ENCODE data around the gene MLIP. TPM values are rescaled to one million over a fixed set of nuclear protein-coding genes. Genes with fewer than 3 reads are reported as not detected.

Gene MLIP
- total and polyA plus RNA-seq, 4 donors = 2.0 to 6.0 (median 3.2) TPM

DNA sequence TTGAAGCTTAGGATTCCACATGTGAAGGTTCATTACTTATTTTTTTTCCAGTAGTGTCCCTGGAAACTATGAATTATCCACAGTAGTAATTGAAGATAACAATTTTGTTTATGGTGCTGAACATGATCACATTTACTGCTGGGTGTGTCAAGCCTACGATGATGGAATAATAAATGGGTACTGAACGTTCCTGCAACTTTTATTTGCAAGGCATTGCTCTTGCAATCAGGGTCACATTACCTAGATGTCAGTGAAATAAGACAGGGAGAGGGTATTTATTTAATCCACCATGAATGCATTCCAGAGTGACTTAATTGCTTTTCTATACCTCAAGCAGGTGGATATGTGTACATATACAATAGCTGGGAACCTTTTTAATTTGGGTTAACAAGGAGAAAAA lies 27.0 kb upstream of the MLIP start (continued):
- TF ChIP-seq, protein P1, sequence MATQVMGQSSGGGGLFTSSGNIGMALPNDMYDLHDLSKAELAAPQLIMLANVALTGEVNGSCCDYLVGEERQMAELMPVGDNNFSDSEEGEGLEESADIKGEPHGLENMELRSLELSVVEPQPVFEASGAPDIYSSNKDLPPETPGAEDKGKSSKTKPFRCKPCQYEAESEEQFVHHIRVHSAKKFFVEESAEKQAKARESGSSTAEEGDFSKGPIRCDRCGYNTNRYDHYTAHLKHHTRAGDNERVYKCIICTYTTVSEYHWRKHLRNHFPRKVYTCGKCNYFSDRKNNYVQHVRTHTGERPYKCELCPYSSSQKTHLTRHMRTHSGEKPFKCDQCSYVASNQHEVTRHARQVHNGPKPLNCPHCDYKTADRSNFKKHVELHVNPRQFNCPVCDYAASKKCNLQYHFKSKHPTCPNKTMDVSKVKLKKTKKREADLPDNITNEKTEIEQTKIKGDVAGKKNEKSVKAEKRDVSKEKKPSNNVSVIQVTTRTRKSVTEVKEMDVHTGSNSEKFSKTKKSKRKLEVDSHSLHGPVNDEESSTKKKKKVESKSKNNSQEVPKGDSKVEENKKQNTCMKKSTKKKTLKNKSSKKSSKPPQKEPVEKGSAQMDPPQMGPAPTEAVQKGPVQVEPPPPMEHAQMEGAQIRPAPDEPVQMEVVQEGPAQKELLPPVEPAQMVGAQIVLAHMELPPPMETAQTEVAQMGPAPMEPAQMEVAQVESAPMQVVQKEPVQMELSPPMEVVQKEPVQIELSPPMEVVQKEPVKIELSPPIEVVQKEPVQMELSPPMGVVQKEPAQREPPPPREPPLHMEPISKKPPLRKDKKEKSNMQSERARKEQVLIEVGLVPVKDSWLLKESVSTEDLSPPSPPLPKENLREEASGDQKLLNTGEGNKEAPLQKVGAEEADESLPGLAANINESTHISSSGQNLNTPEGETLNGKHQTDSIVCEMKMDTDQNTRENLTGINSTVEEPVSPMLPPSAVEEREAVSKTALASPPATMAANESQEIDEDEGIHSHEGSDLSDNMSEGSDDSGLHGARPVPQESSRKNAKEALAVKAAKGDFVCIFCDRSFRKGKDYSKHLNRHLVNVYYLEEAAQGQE (IDR thresholded peaks at IDR 0.05) = no peak
- no peak for TF ChIP-seq RXRA (IDR thresholded peaks at IDR 0.05)
- TF ChIP-seq FOXA2 (IDR thresholded peaks at IDR 0.05) = no peak
- no peak for TF ChIP-seq HNF4G (IDR thresholded peaks at IDR 0.05)
- no peak for TF ChIP-seq NR2F2 (IDR thresholded peaks at IDR 0.05)
- TF ChIP-seq, protein P2, sequence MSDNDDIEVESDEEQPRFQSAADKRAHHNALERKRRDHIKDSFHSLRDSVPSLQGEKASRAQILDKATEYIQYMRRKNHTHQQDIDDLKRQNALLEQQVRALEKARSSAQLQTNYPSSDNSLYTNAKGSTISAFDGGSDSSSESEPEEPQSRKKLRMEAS (IDR thresholded peaks at IDR 0.05) = no peak

DNA sequence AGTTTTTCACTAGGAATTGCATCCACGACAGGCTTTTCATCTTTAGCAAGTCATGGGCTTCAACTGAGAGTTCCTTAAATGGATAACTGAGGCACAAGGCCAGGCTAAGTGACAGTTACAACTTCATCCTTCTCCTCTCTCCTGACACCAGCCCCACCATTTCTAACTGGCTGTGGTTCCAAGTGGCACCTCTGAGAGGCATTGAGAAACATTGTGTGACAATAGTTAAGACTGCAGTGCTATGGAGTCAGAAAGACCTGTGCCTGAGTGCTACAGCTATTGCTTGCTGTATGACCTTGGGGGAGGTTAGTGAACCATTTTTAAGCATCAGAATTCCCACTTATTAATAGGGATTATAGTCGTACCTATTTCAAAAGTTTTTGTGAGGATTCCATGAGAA lies 26.2 kb upstream of the MLIP start:
- no peak overlapping the region for H3K4me3 ChIP-seq (ENCODE audit: low read depth in 1 of 3, low read length in 3 of 3)
- no peaks in the 10 kb centered on the region for H3K9me3 ChIP-seq (ENCODE audit: control insufficient read depth in 4 of 4, low read length in 3 of 4)
- H3K9ac ChIP-seq (ENCODE audit: low read depth in 1 of 2, low read length in 2 of 2) = no peak overlapping the region
- no peak overlapping the region for H3K27ac ChIP-seq (ENCODE audit: low read depth in 1 of 2, low read length in 2 of 2)
- DNase-seq (ENCODE audit: low spot score) = no peak
- H3K27me3 ChIP-seq (ENCODE audit: control insufficient read depth in 4 of 4, insufficient read depth in 4 of 4, low read length in 3 of 4) = no peaks in the 10 kb centered on the region
- TF ChIP-seq, protein P3, sequence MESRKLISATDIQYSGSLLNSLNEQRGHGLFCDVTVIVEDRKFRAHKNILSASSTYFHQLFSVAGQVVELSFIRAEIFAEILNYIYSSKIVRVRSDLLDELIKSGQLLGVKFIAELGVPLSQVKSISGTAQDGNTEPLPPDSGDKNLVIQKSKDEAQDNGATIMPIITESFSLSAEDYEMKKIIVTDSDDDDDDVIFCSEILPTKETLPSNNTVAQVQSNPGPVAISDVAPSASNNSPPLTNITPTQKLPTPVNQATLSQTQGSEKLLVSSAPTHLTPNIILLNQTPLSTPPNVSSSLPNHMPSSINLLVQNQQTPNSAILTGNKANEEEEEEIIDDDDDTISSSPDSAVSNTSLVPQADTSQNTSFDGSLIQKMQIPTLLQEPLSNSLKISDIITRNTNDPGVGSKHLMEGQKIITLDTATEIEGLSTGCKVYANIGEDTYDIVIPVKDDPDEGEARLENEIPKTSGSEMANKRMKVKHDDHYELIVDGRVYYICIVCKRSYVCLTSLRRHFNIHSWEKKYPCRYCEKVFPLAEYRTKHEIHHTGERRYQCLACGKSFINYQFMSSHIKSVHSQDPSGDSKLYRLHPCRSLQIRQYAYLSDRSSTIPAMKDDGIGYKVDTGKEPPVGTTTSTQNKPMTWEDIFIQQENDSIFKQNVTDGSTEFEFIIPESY (IDR thresholded peaks at IDR 0.05) = no peak
- TF ChIP-seq RXRA (IDR thresholded peaks at IDR 0.05) = no peak
- TF ChIP-seq RAD21 (IDR thresholded peaks at IDR 0.05) = no peak
- no peak for TF ChIP-seq EGR1 (IDR thresholded peaks at IDR 0.05; ENCODE audit: low read depth in 2 of 2)
- TF ChIP-seq JUND (IDR thresholded peaks at IDR 0.05) = no peak
- TF ChIP-seq NR2F2 (IDR thresholded peaks at IDR 0.05) = no peak
- TF ChIP-seq SP1 (IDR thresholded peaks at IDR 0.05) = no peak
- no peak for TF ChIP-seq YY1 (IDR thresholded peaks at IDR 0.05)
- TF ChIP-seq, protein P1 (IDR thresholded peaks at IDR 0.05) = no peak
- TF ChIP-seq FOXA2 (IDR thresholded peaks at IDR 0.05) = no peak
- TF ChIP-seq GABPA (IDR thresholded peaks at IDR 0.05 in 1 of 2, conservative IDR thresholded peaks at IDR 0.05 in 1 of 2) = no peak
- TF ChIP-seq TAF1 (conservative IDR thresholded peaks at IDR 0.05) = no peak
- TF ChIP-seq, protein P2 (IDR thresholded peaks at IDR 0.05) = no peak
- no peak for TF ChIP-seq HNF4G (IDR thresholded peaks at IDR 0.05)
- no peak for TF ChIP-seq HNF4A (conservative IDR thresholded peaks at IDR 0.05)
- no peak for TF ChIP-seq FOXA1 (IDR thresholded peaks at IDR 0.05)
- TF ChIP-seq, protein P4, sequence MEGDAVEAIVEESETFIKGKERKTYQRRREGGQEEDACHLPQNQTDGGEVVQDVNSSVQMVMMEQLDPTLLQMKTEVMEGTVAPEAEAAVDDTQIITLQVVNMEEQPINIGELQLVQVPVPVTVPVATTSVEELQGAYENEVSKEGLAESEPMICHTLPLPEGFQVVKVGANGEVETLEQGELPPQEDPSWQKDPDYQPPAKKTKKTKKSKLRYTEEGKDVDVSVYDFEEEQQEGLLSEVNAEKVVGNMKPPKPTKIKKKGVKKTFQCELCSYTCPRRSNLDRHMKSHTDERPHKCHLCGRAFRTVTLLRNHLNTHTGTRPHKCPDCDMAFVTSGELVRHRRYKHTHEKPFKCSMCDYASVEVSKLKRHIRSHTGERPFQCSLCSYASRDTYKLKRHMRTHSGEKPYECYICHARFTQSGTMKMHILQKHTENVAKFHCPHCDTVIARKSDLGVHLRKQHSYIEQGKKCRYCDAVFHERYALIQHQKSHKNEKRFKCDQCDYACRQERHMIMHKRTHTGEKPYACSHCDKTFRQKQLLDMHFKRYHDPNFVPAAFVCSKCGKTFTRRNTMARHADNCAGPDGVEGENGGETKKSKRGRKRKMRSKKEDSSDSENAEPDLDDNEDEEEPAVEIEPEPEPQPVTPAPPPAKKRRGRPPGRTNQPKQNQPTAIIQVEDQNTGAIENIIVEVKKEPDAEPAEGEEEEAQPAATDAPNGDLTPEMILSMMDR (IDR thresholded peaks at IDR 0.05; ENCODE audit: low read depth, low read length, missing input control) = no peak
- H3K36me3 ChIP-seq (ENCODE audit: control insufficient read depth in 4 of 4, insufficient read depth in 3 of 4, low read depth in 1 of 4, low read length in 3 of 4) = peaks cover 0 to 3% (median 0%) of the 10 kb centered on the region in 4 donors
- no peaks in the 10 kb centered on the region for H3K4me1 ChIP-seq (ENCODE audit: control insufficient read depth in 4 of 4, insufficient read depth in 4 of 4, low read length in 3 of 4)
- 40% methylated on average over 2 of the region's 2 CpGs for WGBS
